GM12891 (cell line): ENCODE results near the gene CDKL5.
"Not testable (repeated sequence)": the region's sequence is repeated elsewhere in the genome, so short reads cannot be mapped to it uniquely, and the experiment has no call there.

Experiments
- DNase-seq: peaks from one replicate; pipeline ENCODE4 v3.0.0; 2011; ENCODE audit warnings: low spot score; ENCODE audit not compliant: insufficient read length
- FAIRE-seq: peaks from 2 replicates; lab custom pipeline; 2011; peaks lifted over from hg19 to GRCh38; lab: Jason Lieb, UNC
- PAX5 ChIP-seq: IDR thresholded peaks from 2 replicates; pipeline ENCODE4 v1.6.1; 2011; ENCODE audit warnings: low read length, moderate library complexity, mild to moderate bottlenecking; ENCODE audit not compliant: insufficient read depth, severe bottlenecking
- POLR2A ChIP-seq: IDR thresholded peaks from 2 replicates; pipeline ENCODE4 v1.6.1; 2011; ENCODE audit warnings: low read depth, low read length, control low read depth
- POLR2AphosphoS5 ChIP-seq: IDR thresholded peaks from 2 replicates; pipeline ENCODE4 v1.6.1; 2011; ENCODE audit warnings: low read depth, low read length, control low read depth
- POU2F2 ChIP-seq: IDR thresholded peaks from 2 replicates; pipeline ENCODE4 v1.6.1; 2011; ENCODE audit warnings: low read depth, mild to moderate bottlenecking, control low read depth, low read length, moderate library complexity
- SPI1 ChIP-seq: IDR thresholded peaks from 2 replicates; pipeline ENCODE4 v1.6.1; 2011; ENCODE audit warnings: low read depth, low read length, control low read depth
- TAF1 ChIP-seq: IDR thresholded peaks from 2 replicates; pipeline ENCODE4 v1.6.1; 2011; ENCODE audit warnings: low read depth, low read length, control low read depth

CDKL5 gene

GRCh38 chrX:18422325-18422724 is 3.1 kb upstream of the CDKL5 start:
- FAIRE-seq (no peak), DNase-seq (no peak)
- no peak for TF ChIP-seq PAX5
- no peak for TF ChIP-seq TAF1
- no peak for TF ChIP-seq POLR2A
- no peak for TF ChIP-seq SPI1
- TF ChIP-seq POLR2AphosphoS5 = no peak
- TF ChIP-seq POU2F2 = no peak

- FAIRE-seq (no peak), DNase-seq (no peak)
- TF ChIP-seq TAF1 (no peak), POU2F2 (no peak), SPI1 (no peak), PAX5 (no peak), POLR2A (no peak), POLR2AphosphoS5 (no peak)
Observed at GRCh38 chrX:18422886-18423285, 2.5 kb upstream of the CDKL5 start.

- DNase-seq (no peak), FAIRE-seq (peak; percentile 96)
- TF ChIP-seq POLR2A = peak; percentile 43; the same call in 1 of the 2 replicates
- TF ChIP-seq SPI1 = no peak
- TF ChIP-seq PAX5 = peak; percentile 65
Observed at GRCh38 chrX:18424482-18425198, 768 bp upstream of the CDKL5 start.

- FAIRE-seq (no peak), DNase-seq (no peak)
- TF ChIP-seq POLR2A (no peak), POU2F2 (no peak), SPI1 (no peak), POLR2AphosphoS5 (no peak), TAF1 (no peak), PAX5 (no peak)
Observed at GRCh38 chrX:18426004-18426320, 554 bp downstream of the CDKL5 start.

GRCh38 chrX:18428006-18428405 is 2.6 kb downstream of the CDKL5 start:
- no peak for TF ChIP-seq POU2F2
- TF ChIP-seq POLR2AphosphoS5 = no peak
- TF ChIP-seq POLR2A = no peak
- DNase-seq (no peak), FAIRE-seq (no peak)

- not testable (repeated sequence) for DNase-seq
Observed at GRCh38 chrX:18433288-18433687, 7.9 kb downstream of the CDKL5 start.

GRCh38 chrX:18434896-18435295 is 9.5 kb downstream of the CDKL5 start:
- TF ChIP-seq POLR2A = no peak
- no peak for TF ChIP-seq TAF1
- no peak for TF ChIP-seq POLR2AphosphoS5
- TF ChIP-seq SPI1 = no peak
- no peak for TF ChIP-seq POU2F2
- no peak for TF ChIP-seq PAX5
- no peak for DNase-seq
- FAIRE-seq = no peak

More at GRCh38 chrX:18433288-18433687, 7.9 kb downstream of the CDKL5 start:
- FAIRE-seq = not testable (repeated sequence)

- FAIRE-seq (no peak), DNase-seq (no peak)
- no peak for TF ChIP-seq TAF1
- TF ChIP-seq SPI1 = peak; percentile 59
Observed at GRCh38 chrX:18436017-18436416, 10.6 kb downstream of the CDKL5 start.

- TF ChIP-seq SPI1 = peak; percentile 67
- TF ChIP-seq POLR2A = no peak
- no peak for DNase-seq
- FAIRE-seq = no peak
Observed at GRCh38 chrX:18440835-18441234, 15.4 kb downstream of the CDKL5 start.

- peak; percentile 42 for TF ChIP-seq SPI1
- no peak for TF ChIP-seq POU2F2
- no peak for DNase-seq
- no peak for FAIRE-seq
Observed at GRCh38 chrX:18441780-18442367, 16.5 kb downstream of the CDKL5 start.

- DNase-seq = no peak
- TF ChIP-seq POU2F2 (no peak), POLR2AphosphoS5 (no peak), SPI1 (no peak; the same call in 1 of the 2 replicates), PAX5 (no peak), POLR2A (no peak), TAF1 (no peak)
- no peak for FAIRE-seq
Observed at GRCh38 chrX:18448416-18448815, 23.0 kb downstream of the CDKL5 start.
